Astrocyte (in vitro differentiated cells and primary cell): Measurements from ENCODE around the gene DNAAF5. TPM values are rescaled to one million over a fixed set of nuclear protein-coding genes. Genes with fewer than 3 reads are reported as not detected.

Source experiments
- DNase-seq: peaks from one replicate; pipeline ENCODE4 v3.0.0-alpha.2; 2010; ENCODE audit warnings: low read depth
- FAIRE-seq: peaks from 2 replicates; lab custom pipeline; 2011; peaks lifted over from hg19 to GRCh38; lab: Jason Lieb, UNC
- H2AFZ ChIP-seq: 2 replicates; pipeline ENCODE4 v1.6.0; 2012; ENCODE audit warnings: low read depth, low read length, inconsistent platforms
- H3K27ac ChIP-seq: 2 replicates; pipeline ENCODE4 v1.5.1; 2011; ENCODE audit warnings: low read depth, low read length, inconsistent platforms
- H3K27me3 ChIP-seq: 2 replicates; pipeline ENCODE4 v1.6.0; 2011; ENCODE audit warnings: low read length, inconsistent platforms; ENCODE audit not compliant: insufficient read depth
- H3K36me3 ChIP-seq: 2 replicates; pipeline ENCODE4 v1.5.1; 2011; ENCODE audit warnings: low read length, inconsistent platforms; ENCODE audit not compliant: insufficient read depth
- H3K4me1 ChIP-seq: 2 replicates; pipeline ENCODE4 v1.5.1; 2011; ENCODE audit warnings: low read length, inconsistent platforms; ENCODE audit not compliant: insufficient read depth
- H3K4me2 ChIP-seq: 2 replicates; pipeline ENCODE4 v1.6.0; 2012; ENCODE audit warnings: low read length, inconsistent platforms
- H3K4me3 ChIP-seq: 2 replicates; pipeline ENCODE4 v1.5.1; 2011; ENCODE audit warnings: low read depth, mild to moderate bottlenecking, low read length, inconsistent platforms; ENCODE audit not compliant: insufficient read depth
- H3K79me2 ChIP-seq: 2 replicates; pipeline ENCODE4 v1.6.0; 2012; ENCODE audit warnings: mild to moderate bottlenecking, low read length, inconsistent platforms; ENCODE audit not compliant: insufficient read depth
- H3K9ac ChIP-seq: 2 replicates; pipeline ENCODE4 v1.6.0; 2012; ENCODE audit warnings: mild to moderate bottlenecking, low read length, inconsistent platforms
- H3K9me3 ChIP-seq: 2 replicates; pipeline ENCODE4 v1.5.1; 2012; ENCODE audit warnings: low read depth, mild to moderate bottlenecking, low read length, inconsistent platforms; ENCODE audit not compliant: insufficient read depth
- H4K20me1 ChIP-seq: 2 replicates; pipeline ENCODE4 v1.6.0; 2012; ENCODE audit warnings: low read length, inconsistent platforms; ENCODE audit not compliant: insufficient read depth
- H3K27ac Mint-ChIP-seq: one replicate; pipeline ENCODE4 v1.8.0; 2021; ENCODE audit warnings: mild to moderate bottlenecking, mixed read lengths; ENCODE audit not compliant: unreplicated experiment
- H3K27me3 Mint-ChIP-seq: one replicate; pipeline ENCODE4 v1.8.0; 2021; ENCODE audit warnings: low read depth, mixed read lengths; ENCODE audit not compliant: unreplicated experiment
- H3K36me3 Mint-ChIP-seq: one replicate; pipeline ENCODE4 v1.8.0; 2021; ENCODE audit warnings: low read depth, mixed read lengths; ENCODE audit not compliant: unreplicated experiment
- H3K4me1 Mint-ChIP-seq: one replicate; pipeline ENCODE4 v1.8.0; 2021; ENCODE audit warnings: low read depth, mixed read lengths; ENCODE audit not compliant: unreplicated experiment
- H3K4me3 Mint-ChIP-seq: one replicate; pipeline ENCODE4 v1.8.0; 2021; ENCODE audit warnings: mild to moderate bottlenecking, moderate library complexity, mixed read lengths; ENCODE audit not compliant: unreplicated experiment
- H3K9me3 Mint-ChIP-seq: one replicate; pipeline ENCODE4 v1.8.0; 2021; ENCODE audit warnings: mild to moderate bottlenecking, mixed read lengths; ENCODE audit not compliant: unreplicated experiment
- EZH2 ChIP-seq: IDR thresholded peaks from 2 replicates; pipeline ENCODE4 v1.6.1; 2012; ENCODE audit warnings: mild to moderate bottlenecking, low read length, inconsistent platforms; ENCODE audit not compliant: insufficient read depth
- total RNA-seq: library from RNA; stranded (reverse); gene quantifications from 2 replicates; pipeline ENCODE4 v1.2.1, GENCODE V29; 2021
- TF ChIP-seq, protein P1 (sequence below): IDR thresholded peaks from 2 replicates; pipeline ENCODE4 v1.5.1; 2011; ENCODE audit warnings: low read depth, mild to moderate bottlenecking, inconsistent platforms, low read length, moderate library complexity; ENCODE audit not compliant: insufficient read depth

The DNAAF5 gene
- total RNA-seq, 1 donor from 2014 or later, result 24.5 TPM

DNA sequence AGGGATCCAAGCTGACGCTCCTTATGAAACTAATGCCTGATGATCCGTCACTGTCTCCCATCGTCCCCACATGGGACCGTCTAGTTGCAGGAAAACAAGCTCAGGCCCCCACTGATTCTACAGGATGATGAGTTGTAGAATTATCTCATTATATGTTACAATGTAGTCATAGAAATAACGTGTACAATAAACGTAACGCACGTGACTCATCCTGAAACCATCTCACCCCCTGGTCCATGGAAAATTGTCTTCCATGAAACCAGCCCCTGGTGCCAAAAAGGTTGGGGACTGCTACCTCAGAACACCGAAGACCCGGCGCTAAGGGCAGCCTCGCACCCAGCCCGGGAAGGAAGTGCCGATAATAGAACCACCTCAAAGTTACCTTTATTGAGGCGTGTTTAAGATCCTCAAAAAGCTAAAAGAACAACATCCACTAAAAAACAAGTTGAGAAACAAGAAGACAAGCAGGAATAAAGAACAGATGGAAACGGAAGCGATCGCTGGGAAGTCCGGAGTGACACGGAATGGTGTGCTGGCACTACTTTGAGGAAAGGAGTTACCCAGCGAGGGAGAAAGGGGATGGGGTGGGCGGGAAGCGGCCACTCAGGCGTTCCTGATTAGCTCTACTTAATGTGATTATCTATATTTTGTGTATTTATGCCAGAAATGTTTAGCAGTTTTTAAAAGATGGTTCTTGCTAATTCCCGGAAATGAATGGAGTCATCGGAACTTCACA lies 50.7 kb downstream of the DNAAF5 start:
- FAIRE-seq (no peak), DNase-seq (peak; percentile 28)
- Histone ChIP-seq H3K27ac (peak overlapping the region; percentile 70), H4K20me1 (peaks cover 8% of the 10 kb centered on the region), H3K4me3 (no peak overlapping the region), H3K9me3 (no peaks in the 10 kb centered on the region), H3K4me2 (peak overlapping the region; percentile 63), H2AFZ (no peak overlapping the region), H3K36me3 (peaks cover 14% of the 10 kb centered on the region), H3K9ac (peak overlapping the region; percentile 59), H3K79me2 (no peaks in the 10 kb centered on the region), H3K4me1 (peaks cover 31% of the 10 kb centered on the region), H3K27me3 (no peaks in the 10 kb centered on the region)
- TF ChIP-seq, protein P1, sequence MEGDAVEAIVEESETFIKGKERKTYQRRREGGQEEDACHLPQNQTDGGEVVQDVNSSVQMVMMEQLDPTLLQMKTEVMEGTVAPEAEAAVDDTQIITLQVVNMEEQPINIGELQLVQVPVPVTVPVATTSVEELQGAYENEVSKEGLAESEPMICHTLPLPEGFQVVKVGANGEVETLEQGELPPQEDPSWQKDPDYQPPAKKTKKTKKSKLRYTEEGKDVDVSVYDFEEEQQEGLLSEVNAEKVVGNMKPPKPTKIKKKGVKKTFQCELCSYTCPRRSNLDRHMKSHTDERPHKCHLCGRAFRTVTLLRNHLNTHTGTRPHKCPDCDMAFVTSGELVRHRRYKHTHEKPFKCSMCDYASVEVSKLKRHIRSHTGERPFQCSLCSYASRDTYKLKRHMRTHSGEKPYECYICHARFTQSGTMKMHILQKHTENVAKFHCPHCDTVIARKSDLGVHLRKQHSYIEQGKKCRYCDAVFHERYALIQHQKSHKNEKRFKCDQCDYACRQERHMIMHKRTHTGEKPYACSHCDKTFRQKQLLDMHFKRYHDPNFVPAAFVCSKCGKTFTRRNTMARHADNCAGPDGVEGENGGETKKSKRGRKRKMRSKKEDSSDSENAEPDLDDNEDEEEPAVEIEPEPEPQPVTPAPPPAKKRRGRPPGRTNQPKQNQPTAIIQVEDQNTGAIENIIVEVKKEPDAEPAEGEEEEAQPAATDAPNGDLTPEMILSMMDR, result no peak
- TF ChIP-seq EZH2, result no peak
- Mint-ChIP-seq H3K4me1 (no peaks in the 10 kb centered on the region), H3K4me3 (no peak overlapping the region), H3K27me3 (no peaks in the 10 kb centered on the region), H3K27ac (no peak overlapping the region), H3K9me3 (no peaks in the 10 kb centered on the region), H3K36me3 (peaks cover 12% of the 10 kb centered on the region)

DNA sequence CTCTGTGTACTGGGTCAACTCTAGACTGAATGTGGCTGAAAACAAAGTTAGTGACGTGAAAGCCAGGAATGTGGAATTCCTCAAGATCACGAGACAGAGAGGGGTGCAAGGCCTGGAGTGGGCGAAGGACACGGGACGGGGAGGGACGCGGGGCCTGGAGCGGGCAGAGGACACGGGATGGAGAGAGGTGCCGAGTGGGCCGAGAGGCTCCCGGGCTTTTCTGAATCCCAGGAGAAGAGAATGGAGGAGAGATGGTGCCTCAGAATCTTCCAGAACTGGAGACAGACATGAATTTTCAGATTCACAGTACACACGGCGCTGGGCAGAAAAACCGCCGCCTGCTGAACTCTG lies 51.2 kb downstream of the DNAAF5 start:
- Histone ChIP-seq H3K4me1 (peaks cover 31% of the 10 kb centered on the region), H3K4me3 (no peak overlapping the region), H2AFZ (no peak overlapping the region), H3K9me3 (no peaks in the 10 kb centered on the region), H3K27me3 (no peaks in the 10 kb centered on the region), H3K27ac (peak overlapping the region; percentile 70), H3K4me2 (peak overlapping the region; percentile 33), H4K20me1 (peaks cover 8% of the 10 kb centered on the region), H3K36me3 (peaks cover 14% of the 10 kb centered on the region), H3K79me2 (no peaks in the 10 kb centered on the region), H3K9ac (peak overlapping the region; percentile 59)
- Mint-ChIP-seq H3K4me1 (no peaks in the 10 kb centered on the region), H3K36me3 (peaks cover 13% of the 10 kb centered on the region), H3K27ac (no peak overlapping the region), H3K4me3 (no peak overlapping the region), H3K9me3 (no peaks in the 10 kb centered on the region), H3K27me3 (no peaks in the 10 kb centered on the region)
- TF ChIP-seq, protein P1, result no peak
- no peak for TF ChIP-seq EZH2
- FAIRE-seq (no peak), DNase-seq (no peak)
